ENCODE measurements around the gene CASZ1.

The CASZ1 gene

DNA sequence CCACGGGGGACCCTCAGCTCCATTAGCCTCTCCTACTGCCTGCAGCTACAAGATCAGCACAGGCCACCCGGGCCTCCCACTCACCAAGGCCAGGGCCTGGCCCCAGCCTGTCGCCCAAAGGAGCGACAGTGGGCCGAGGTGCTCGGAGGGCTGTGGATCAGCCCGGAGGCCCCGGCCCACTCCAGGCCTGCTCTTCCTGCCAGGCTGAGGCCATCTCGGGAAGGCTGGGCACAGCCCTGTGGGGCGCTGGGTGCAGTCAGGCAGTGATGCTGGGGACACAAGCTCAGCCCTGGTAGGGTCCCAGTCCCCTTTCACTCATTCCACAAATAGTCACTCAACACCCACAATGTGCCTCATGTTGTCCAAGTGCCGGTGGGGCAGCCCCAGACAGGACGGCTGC is 58.8 kb downstream of the CASZ1 start:
- no peaks in the 10 kb centered on the region for H3K9me3 ChIP-seq (ENCODE audit: control insufficient read depth, low read length)
- no peak overlapping the region for H3K4me3 ChIP-seq (ENCODE audit: insufficient read depth in 1 of 2, low read depth in 1 of 2, low read length in 2 of 2)
- H2AFZ ChIP-seq (ENCODE audit: low read depth, low read length) = no peak overlapping the region
- no peak overlapping the region for H2BK15ac ChIP-seq (ENCODE audit: low read depth, poor library complexity, severe bottlenecking)
- H3K14ac ChIP-seq (ENCODE audit: low read length in 2 of 2) = no peak overlapping the region
- H3K36me3 ChIP-seq (ENCODE audit: control insufficient read depth in 1 of 2, insufficient read depth in 2 of 2, low read depth in 1 of 2, low read length in 2 of 2) = no peaks in the 10 kb centered on the region
- H3K27me3 ChIP-seq (ENCODE audit: control insufficient read depth in 1 of 2, insufficient read depth in 1 of 2, low read length in 2 of 2) = peaks cover 51 to 89% of the 10 kb centered on the region in 2 experiments
- no peaks in the 10 kb centered on the region for H3K79me1 ChIP-seq (replicated peaks; ENCODE audit: low read length, poor library complexity, severe bottlenecking)
- H2BK5ac ChIP-seq (ENCODE audit: low read depth, low read length, poor library complexity, severe bottlenecking) = no peak overlapping the region
- no peak overlapping the region for H3K23ac ChIP-seq (ENCODE audit: low read length in 2 of 2)
- H4K91ac ChIP-seq (ENCODE audit: low read length) = no peak overlapping the region
- H3K4ac ChIP-seq (ENCODE audit: low read depth in 1 of 2, low read length in 2 of 2) = no peak overlapping the region
- H2BK12ac ChIP-seq (ENCODE audit: low read length in 2 of 2) = no peak overlapping the region
- H3K27ac ChIP-seq (ENCODE audit: low read length, poor library complexity, severe bottlenecking) = no peak overlapping the region
- H3K9ac ChIP-seq (ENCODE audit: low read length) = no peak overlapping the region
- no peak for DNase-seq
- no peak overlapping the region for H4K8ac ChIP-seq (ENCODE audit: low read length)
- no peaks in the 10 kb centered on the region for H3K4me1 ChIP-seq (ENCODE audit: control insufficient read depth, insufficient read depth, low read depth, low read length)
- no peak overlapping the region for H3K4me2 ChIP-seq (ENCODE audit: low read length, poor library complexity, severe bottlenecking)
- no peak overlapping the region for H3K18ac ChIP-seq (ENCODE audit: low read depth in 1 of 2, low read length in 2 of 2)
- H2AK5ac ChIP-seq (ENCODE audit: low read length, severe bottlenecking) = no peak overlapping the region
- WGBS = 87% methylated on average over 11 of the region's 12 CpGs
- H2BK120ac ChIP-seq (ENCODE audit: low read depth, low read length) = no peak overlapping the region

DNA sequence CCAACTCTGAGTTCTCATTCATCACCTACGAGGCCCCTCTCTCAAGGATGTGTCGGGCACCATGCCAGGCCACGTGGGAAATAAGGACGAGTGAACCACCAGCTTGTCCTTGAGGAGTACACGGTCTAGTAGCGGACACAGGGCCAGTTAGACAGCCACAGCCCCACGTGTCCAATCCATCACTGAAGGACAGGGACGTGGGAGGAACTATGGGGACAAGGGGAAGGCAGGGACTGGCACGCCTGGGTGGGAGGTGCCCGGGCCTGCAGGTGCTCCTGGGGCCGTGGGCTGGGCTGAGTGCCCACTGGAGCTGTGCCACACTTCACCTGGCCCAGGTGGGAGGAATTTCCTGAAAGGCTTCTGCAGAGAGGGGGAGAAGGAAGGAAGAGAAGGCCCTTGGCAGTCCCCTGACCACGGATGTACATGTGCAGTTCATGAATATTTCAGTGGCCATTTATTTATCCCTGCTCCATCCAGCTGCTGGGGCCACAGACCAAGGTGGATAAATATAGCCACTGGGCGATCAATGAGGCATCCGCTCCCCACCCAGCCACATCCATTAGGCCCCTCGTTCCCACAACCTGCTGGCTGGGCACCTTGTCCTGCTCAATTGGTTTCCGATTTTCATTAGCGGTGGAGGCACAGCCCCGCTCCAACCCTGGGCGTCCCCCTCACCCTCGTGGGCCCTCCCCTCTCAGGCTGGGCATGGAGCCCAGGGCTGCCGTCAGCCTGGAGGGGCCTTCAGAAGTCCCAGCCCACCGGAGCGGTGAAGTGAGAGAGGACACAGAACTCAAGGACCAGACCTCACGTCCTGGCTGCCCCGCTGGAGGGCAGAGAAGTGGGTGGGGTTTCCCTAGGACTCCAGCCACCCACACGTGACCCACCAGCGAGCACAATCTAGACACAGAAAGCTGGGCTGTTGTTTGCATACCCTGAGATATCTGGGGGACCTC is 59.5 kb downstream of the CASZ1 start:
- no peak overlapping the region for H4K91ac ChIP-seq (ENCODE audit: low read length)
- no peak for DNase-seq
- peaks cover 1% of the 10 kb centered on the region for H3K4me1 ChIP-seq (ENCODE audit: control insufficient read depth, insufficient read depth, low read depth, low read length)
- no peak overlapping the region for H3K9ac ChIP-seq (ENCODE audit: low read length)
- H3K18ac ChIP-seq (ENCODE audit: low read depth in 1 of 2, low read length in 2 of 2) = no peak overlapping the region
- no peak overlapping the region for H2BK12ac ChIP-seq (ENCODE audit: low read length in 2 of 2)
- H2BK5ac ChIP-seq (ENCODE audit: low read depth, low read length, poor library complexity, severe bottlenecking) = no peak overlapping the region
- no peak overlapping the region for H3K23ac ChIP-seq (ENCODE audit: low read length in 2 of 2)
- H3K27ac ChIP-seq (ENCODE audit: low read length, poor library complexity, severe bottlenecking) = no peak overlapping the region
- H3K4ac ChIP-seq (ENCODE audit: low read depth in 1 of 2, low read length in 2 of 2) = no peak overlapping the region
- no peaks in the 10 kb centered on the region for H3K36me3 ChIP-seq (ENCODE audit: control insufficient read depth in 1 of 2, insufficient read depth in 2 of 2, low read depth in 1 of 2, low read length in 2 of 2)
- no peak overlapping the region for H3K14ac ChIP-seq (ENCODE audit: low read length in 2 of 2)
- H2AFZ ChIP-seq (ENCODE audit: low read depth, low read length) = no peak overlapping the region
- H3K79me1 ChIP-seq (replicated peaks; ENCODE audit: low read length, poor library complexity, severe bottlenecking) = no peaks in the 10 kb centered on the region
- no peak overlapping the region for H2BK15ac ChIP-seq (ENCODE audit: low read depth, poor library complexity, severe bottlenecking)
- H4K8ac ChIP-seq (ENCODE audit: low read length) = no peak overlapping the region
- H2AK5ac ChIP-seq (ENCODE audit: low read length, severe bottlenecking) = no peak overlapping the region
- peaks cover 44 to 86% of the 10 kb centered on the region in 2 experiments for H3K27me3 ChIP-seq (ENCODE audit: control insufficient read depth in 1 of 2, insufficient read depth in 1 of 2, low read length in 2 of 2)
- 87% methylated on average over 27 of the region's 27 CpGs for WGBS
- H3K9me3 ChIP-seq (ENCODE audit: control insufficient read depth, low read length) = no peaks in the 10 kb centered on the region
- H3K4me3 ChIP-seq (ENCODE audit: insufficient read depth in 1 of 2, low read depth in 1 of 2, low read length in 2 of 2) = no peak overlapping the region
- H3K4me2 ChIP-seq (ENCODE audit: low read length, poor library complexity, severe bottlenecking) = no peak overlapping the region
- no peak overlapping the region for H2BK120ac ChIP-seq (ENCODE audit: low read depth, low read length)

DNA sequence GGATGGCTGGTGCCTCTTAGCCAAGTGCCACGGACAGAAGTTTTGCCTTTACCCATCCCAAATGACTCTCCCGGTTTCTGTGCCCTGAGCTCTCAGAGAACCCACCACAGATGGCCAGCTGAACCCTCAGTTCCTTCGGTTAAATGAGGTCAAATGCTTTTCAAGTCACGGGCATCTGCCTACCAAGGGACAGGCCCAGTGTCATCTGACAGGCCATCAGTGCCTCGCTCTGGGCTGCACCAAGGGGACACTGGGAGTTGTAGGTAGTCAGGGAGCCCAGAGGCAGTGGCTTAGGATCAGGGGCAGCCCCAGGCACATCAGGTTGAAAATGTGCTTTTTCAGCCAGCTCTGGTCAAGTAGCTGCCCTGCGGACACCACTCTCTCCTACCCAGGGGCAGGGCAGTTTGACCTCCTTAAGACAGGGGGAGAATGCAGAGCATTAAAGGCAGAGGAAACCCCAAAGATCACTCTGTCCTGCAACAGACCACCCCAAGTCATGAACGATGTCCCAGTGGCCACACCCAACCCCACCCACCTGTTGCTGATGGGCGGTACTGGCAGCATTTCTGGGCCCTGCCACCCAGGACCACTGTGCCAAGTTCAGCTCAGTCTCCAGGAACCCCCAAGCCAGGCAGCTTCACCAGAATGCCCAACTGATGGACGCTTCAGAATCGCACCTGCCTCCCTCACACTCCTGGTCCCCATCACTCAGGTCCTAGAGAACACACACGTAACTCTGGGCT is 60.7 kb downstream of the CASZ1 start:
- H3K14ac ChIP-seq (ENCODE audit: low read length in 2 of 2) = peak overlapping the region in 1 of 2 experiments; percentile 20
- H3K4me2 ChIP-seq (ENCODE audit: low read length, poor library complexity, severe bottlenecking) = no peak overlapping the region
- 78% methylated on average over 11 of the region's 11 CpGs for WGBS
- no peak for DNase-seq
- H2AFZ ChIP-seq (ENCODE audit: low read depth, low read length) = no peak overlapping the region
- H3K4me3 ChIP-seq (ENCODE audit: insufficient read depth in 1 of 2, low read depth in 1 of 2, low read length in 2 of 2) = no peak overlapping the region
- no peak overlapping the region for H2BK120ac ChIP-seq (ENCODE audit: low read depth, low read length)
- no peak overlapping the region for H2BK5ac ChIP-seq (ENCODE audit: low read depth, low read length, poor library complexity, severe bottlenecking)
- no peaks in the 10 kb centered on the region for H3K36me3 ChIP-seq (ENCODE audit: control insufficient read depth in 1 of 2, insufficient read depth in 2 of 2, low read depth in 1 of 2, low read length in 2 of 2)
- peaks cover 43 to 75% of the 10 kb centered on the region in 2 experiments for H3K27me3 ChIP-seq (ENCODE audit: control insufficient read depth in 1 of 2, insufficient read depth in 1 of 2, low read length in 2 of 2)
- H2AK5ac ChIP-seq (ENCODE audit: low read length, severe bottlenecking) = no peak overlapping the region
- H3K27ac ChIP-seq (ENCODE audit: low read length, poor library complexity, severe bottlenecking) = no peak overlapping the region
- no peak overlapping the region for H3K4ac ChIP-seq (ENCODE audit: low read depth in 1 of 2, low read length in 2 of 2)
- H3K23ac ChIP-seq (ENCODE audit: low read length in 2 of 2) = no peak overlapping the region
- H2BK15ac ChIP-seq (ENCODE audit: low read depth, poor library complexity, severe bottlenecking) = no peak overlapping the region
- no peak overlapping the region for H3K18ac ChIP-seq (ENCODE audit: low read depth in 1 of 2, low read length in 2 of 2)
- no peak overlapping the region for H4K8ac ChIP-seq (ENCODE audit: low read length)
- H3K79me1 ChIP-seq (replicated peaks; ENCODE audit: low read length, poor library complexity, severe bottlenecking) = no peaks in the 10 kb centered on the region
- no peak overlapping the region for H4K91ac ChIP-seq (ENCODE audit: low read length)
- no peak overlapping the region for H3K9ac ChIP-seq (ENCODE audit: low read length)
- no peaks in the 10 kb centered on the region for H3K9me3 ChIP-seq (ENCODE audit: control insufficient read depth, low read length)
- peaks cover 3% of the 10 kb centered on the region for H3K4me1 ChIP-seq (ENCODE audit: control insufficient read depth, insufficient read depth, low read depth, low read length)
- H2BK12ac ChIP-seq (ENCODE audit: low read length in 2 of 2) = no peak overlapping the region

DNA sequence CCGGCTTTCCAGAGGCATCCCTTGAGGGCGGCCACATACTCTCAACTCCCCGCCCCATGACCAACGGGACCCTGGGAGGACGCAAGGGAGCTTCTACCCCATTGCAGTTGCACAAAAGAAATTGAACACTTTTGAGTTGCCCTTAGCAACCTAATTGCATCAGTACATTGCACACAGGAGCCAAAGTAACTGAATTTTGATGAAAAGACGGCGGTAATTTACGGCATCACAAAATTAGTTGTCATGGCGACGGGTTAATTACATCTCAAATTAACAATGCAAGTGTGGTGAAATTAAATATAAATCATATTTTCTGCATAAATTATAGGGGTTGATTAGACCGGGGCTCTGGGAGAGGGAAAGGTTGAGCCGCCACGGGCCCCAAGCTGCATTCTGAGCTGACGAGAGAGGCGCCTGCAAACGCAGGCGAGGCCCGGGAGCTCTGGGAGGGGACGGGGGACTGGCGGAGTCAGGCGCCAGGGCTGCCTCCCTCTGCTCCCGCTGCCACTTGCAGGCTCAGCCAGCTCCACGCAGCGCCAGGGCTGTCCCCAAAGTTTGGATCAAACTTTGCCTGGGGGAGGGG is 61.4 kb downstream of the CASZ1 start:
- Histone ChIP-seq H2AFZ (ENCODE audit: low read depth, low read length) (no peak overlapping the region), H3K36me3 (ENCODE audit: control insufficient read depth in 1 of 2, insufficient read depth in 2 of 2, low read depth in 1 of 2, low read length in 2 of 2) (no peaks in the 10 kb centered on the region), H3K9me3 (ENCODE audit: control insufficient read depth, low read length) (no peaks in the 10 kb centered on the region), H2AK5ac (ENCODE audit: low read length, severe bottlenecking) (no peak overlapping the region), H2BK5ac (ENCODE audit: low read depth, low read length, poor library complexity, severe bottlenecking) (no peak overlapping the region), H3K4ac (ENCODE audit: low read depth in 1 of 2, low read length in 2 of 2) (no peak overlapping the region), H3K27me3 (ENCODE audit: control insufficient read depth in 1 of 2, insufficient read depth in 1 of 2, low read length in 2 of 2) (peaks cover 43 to 72% of the 10 kb centered on the region in 2 experiments), H2BK12ac (ENCODE audit: low read length in 2 of 2) (no peak overlapping the region), H3K79me1 (replicated peaks; ENCODE audit: low read length, poor library complexity, severe bottlenecking) (no peaks in the 10 kb centered on the region), H3K14ac (ENCODE audit: low read length in 2 of 2) (no peak overlapping the region), H4K91ac (ENCODE audit: low read length) (no peak overlapping the region), H3K18ac (ENCODE audit: low read depth in 1 of 2, low read length in 2 of 2) (no peak overlapping the region), H3K4me3 (ENCODE audit: insufficient read depth in 1 of 2, low read depth in 1 of 2, low read length in 2 of 2) (no peak overlapping the region), H2BK120ac (ENCODE audit: low read depth, low read length) (no peak overlapping the region), H3K23ac (ENCODE audit: low read length in 2 of 2) (no peak overlapping the region), H3K9ac (ENCODE audit: low read length) (no peak overlapping the region), H3K4me2 (ENCODE audit: low read length, poor library complexity, severe bottlenecking) (no peak overlapping the region), H2BK15ac (ENCODE audit: low read depth, poor library complexity, severe bottlenecking) (no peak overlapping the region), H3K27ac (ENCODE audit: low read length, poor library complexity, severe bottlenecking) (no peak overlapping the region), H3K4me1 (ENCODE audit: control insufficient read depth, insufficient read depth, low read depth, low read length) (peaks cover 3% of the 10 kb centered on the region), H4K8ac (ENCODE audit: low read length) (no peak overlapping the region)
- DNase-seq = no peak
- 66% methylated on average over 20 of the region's 24 CpGs for WGBS

All from mesenchymal stem cell (in vitro differentiated cells and primary cell).